ENCODE measurements around the gene MFRP.

DNA sequence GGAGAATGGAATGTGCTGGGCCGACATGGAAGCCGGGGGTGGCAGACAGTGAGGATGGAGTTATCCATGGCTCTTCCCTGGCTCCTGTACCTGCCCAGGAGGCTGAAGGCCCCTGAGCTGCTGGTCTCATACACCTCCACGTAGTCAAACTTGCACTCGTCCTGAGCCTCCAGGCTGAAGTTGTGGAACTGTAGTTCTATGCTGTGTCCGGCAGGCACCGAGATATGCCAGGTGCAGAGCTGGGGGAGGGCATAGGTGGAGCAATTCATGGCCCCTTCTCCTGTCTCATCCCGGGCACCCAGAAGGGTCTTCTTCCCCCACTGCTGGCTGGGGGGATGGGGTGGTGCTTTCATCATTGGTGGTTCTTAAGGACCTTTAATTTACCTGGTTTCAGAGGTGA is 2.8 kb downstream of the MFRP start:
- no peak for TF ChIP-seq EP300 (IDR thresholded peaks at IDR 0.05)
- TF ChIP-seq, protein P1, sequence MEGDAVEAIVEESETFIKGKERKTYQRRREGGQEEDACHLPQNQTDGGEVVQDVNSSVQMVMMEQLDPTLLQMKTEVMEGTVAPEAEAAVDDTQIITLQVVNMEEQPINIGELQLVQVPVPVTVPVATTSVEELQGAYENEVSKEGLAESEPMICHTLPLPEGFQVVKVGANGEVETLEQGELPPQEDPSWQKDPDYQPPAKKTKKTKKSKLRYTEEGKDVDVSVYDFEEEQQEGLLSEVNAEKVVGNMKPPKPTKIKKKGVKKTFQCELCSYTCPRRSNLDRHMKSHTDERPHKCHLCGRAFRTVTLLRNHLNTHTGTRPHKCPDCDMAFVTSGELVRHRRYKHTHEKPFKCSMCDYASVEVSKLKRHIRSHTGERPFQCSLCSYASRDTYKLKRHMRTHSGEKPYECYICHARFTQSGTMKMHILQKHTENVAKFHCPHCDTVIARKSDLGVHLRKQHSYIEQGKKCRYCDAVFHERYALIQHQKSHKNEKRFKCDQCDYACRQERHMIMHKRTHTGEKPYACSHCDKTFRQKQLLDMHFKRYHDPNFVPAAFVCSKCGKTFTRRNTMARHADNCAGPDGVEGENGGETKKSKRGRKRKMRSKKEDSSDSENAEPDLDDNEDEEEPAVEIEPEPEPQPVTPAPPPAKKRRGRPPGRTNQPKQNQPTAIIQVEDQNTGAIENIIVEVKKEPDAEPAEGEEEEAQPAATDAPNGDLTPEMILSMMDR (IDR thresholded peaks at IDR 0.05) = no peak
- no peak for TF ChIP-seq POLR2A (IDR thresholded peaks at IDR 0.05)
